ENCODE results near the gene GNG8.

The GNG8 gene

GRCh38 chr19:46635920-46636761 lies at the start of gene GNG8:
Gene GNG8 (minus strand): TSS chr19:46636202. CDS start chr19:46634682, 1,520 bp downstream.
- no peak for DNase-seq (ENCODE audit: low read depth in 2 of 2)

- no peak for DNase-seq (ENCODE audit: low read depth in 2 of 2)
These were observed 49.2 kb upstream of the GNG8 start for GRCh38 chr19:46685189-46685588.

- DNase-seq (ENCODE audit: low read depth in 2 of 2) = peak in 1 of 2 donors; percentile 31
These were observed 42.2 kb upstream of the GNG8 start for GRCh38 chr19:46678110-46678732.

DNA sequence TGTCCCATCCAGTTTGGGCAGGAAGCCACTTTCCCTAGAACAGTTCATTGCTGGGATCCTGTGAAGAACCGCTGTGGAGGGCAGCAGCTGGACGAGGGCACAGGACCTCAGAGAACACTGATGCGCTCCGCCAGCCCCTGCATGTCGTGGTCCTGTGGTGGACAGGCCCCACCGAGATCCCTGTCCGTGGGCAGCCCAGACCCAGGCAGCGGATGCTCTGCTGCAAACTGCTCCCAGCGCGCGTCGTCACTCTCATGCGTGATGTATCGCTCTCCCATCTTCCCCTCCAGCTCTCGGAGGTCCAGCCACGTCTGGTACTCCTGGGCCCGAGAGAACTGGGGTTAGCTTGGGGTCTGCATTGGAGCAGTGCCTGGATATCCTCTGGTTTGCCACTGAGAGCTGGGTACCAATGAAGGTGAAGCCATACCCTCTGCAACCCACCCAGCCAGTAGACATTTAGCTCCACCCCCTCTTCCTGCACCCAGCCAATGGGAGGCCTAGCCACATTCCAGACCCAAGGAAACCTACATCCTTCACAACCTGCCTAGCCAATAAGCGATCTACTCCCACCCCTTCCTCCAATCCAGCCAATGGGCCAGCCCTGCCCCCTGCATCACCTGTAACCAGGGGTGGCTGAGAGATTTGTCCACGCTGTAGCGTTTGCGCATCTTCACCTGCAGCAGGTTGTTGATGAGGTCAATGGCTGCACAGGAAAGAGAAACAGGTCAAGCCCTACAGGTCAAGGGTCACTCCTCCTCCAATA lies 38.6 kb upstream of the GNG8 start:
- no peak for DNase-seq (ENCODE audit: low read depth in 2 of 2)

DNA sequence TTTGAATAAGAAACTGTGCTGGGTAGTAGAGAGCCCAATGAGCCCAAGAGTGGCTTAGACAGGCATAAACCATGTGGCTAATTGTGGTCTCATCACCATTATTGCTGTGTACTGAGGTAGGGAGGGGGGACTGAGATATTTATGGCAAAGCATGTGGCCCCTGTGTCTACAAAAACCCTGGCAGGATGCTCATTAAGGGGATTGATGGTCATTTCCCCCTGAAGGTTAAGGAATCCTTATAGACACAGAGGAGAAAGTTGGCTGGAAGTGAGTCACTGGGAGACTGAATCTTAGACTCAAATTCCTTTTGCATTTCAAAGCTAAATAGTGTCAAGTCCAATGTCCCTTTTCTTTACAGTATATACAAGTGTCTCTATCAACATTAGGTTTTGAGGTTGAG lies 34.8 kb upstream of the GNG8 start:
- DNase-seq (ENCODE audit: low read depth in 2 of 2) = no peak

DNA sequence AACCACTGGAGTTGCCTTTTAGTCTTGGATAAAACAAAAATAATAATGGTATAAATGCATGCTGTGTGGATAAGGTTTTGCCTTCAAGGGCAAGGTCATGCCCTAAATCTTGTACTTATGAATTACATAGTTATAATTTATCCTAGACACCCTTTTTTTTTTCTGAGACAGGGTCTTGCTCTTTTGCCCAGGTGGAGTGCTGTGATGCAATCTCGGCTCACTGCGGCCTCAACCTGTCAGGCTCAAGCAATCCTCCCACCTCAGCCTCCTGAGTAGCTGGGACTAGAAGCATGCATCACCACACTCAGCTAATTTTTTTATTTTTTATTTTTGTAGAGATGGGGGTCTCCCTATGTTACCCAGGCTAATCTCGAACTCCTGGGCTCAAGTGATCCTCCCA lies 32.7 kb upstream of the GNG8 start:
- DNase-seq (ENCODE audit: low read depth in 2 of 2) = no peak

DNA sequence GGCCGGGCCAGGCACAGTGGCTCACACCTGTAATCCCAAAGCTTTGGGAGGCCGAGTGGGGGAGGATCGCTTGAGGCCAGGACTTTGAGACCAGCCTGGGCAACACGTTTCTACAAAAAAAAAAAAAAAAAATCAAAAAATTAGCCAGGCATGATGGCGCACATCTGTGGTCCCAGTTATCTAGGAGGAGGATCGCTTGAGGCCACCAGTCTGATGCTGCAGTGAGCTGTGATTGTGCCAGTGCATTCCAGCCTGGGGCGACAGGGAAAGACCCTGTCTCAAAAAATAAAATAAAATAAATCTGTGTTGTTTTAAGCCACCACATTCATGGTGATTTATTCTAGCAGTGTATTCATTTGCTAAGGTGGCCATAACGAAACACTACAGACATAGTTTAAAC lies 29.1 kb upstream of the GNG8 start:
- DNase-seq (ENCODE audit: low read depth in 2 of 2) = no peak

DNA sequence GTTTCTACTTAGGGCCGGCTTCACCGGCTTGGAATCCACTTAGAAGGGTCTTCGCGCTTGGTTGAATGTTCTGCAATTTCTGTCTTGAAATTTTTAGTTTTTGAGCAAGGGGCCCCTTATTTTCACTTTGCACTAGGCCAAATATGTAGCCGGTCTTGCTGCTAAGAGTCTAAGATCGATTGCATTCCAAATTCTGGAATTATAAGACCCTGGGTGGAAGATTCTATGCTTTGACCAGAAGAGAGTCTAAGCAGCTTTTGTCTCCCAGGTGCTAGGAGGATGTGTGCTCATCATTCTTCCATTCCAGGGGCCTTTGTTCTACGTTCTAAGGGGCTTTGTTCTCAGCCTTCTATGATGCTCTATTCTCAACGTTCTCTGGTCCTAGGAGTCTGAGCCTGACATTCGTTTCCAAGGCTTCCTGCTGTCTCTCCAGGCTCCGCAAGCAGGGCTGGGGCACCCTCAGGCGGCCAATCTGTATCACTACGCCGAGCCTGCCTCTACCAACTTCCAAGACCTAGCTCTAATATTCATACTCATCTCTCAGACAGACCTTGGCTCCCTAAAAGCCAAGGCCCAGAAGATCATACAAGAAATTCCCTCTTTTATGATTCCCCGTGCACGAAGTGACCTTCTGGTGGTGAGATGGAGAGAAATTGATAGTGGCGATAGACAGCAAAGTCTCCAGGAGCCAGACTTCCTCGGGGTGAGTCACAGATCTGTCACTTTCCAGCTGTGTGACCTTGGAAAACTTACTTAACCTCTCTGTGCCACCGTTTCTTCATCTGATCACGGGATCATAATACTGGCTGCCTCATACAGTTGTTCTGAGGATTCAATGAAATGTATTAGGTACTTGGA lies 26.0 kb upstream of the GNG8 start:
- DNase-seq (ENCODE audit: low read depth in 2 of 2) = peak; percentile 46

DNA sequence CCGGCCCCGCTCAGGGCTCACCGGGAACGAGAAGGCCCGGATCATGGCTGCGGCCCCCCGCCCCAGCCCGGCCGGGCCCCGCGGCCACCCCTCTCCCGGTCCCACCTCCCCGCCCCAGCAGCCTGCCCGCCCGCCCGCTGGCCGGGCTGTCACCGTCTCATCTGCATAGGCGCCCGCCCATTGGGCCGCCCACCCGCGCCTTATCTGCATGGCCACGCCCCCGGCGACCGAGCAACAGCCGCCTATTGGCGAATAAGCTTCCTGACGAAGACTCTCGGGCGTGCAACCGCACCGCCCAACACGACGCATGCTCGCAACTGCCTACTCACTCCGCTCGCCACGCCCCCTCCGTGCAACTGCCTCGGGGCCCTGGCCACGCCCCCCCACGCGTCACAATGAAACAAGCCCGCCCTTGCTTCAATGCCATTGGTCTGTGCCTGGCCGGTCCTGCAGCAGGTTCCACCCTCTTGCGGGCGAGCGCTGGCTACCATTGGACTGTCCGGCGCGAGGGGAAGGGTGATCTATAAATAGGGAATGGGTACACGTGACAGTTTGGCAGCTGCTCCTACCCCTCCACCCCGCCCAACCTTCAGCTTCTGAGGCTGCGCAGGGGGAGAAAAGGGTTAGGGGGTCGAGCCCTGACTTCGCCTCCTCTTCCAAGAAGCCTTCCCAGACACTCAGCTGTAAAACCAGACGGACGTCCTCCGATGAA lies 25.2 kb upstream of the GNG8 start, which contains the start of gene DACT3:
TSS of gene DACT3 (minus strand) at position 163 of the 712 bp plus-strand sequence. CDS start at position 45, 118 bp downstream.
- peak; percentile 99 to 100 for DNase-seq (ENCODE audit: low read depth in 2 of 2)

GRCh38 chr19:46660551-46661019 lies 24.6 kb upstream of the GNG8 start:
- DNase-seq (ENCODE audit: low read depth in 2 of 2) = no peak

DNA sequence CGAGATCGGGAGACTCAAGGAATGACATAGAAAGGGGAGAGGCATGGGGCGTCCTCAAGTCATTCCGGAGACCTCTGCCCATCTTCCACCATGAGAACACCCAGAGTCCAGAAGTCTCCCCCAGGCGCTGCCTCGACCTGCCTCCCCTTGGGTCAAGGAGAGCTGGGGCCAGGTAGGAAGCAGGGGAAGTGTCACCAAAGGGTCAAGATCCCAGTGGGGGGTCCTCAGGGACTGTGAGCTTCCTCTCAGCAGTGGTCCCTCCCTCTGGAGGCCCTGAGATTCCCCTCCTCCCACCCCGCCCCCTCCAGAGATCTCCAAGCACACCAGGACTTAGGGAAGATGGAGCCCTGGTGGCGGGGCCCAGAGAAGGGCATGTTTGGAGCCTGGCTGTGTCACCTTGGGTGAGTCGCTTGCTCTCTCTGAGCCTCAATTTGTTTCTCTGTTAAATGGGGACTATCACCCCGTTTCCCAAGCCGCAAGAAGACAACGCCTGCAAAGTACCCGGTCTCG lies 24.1 kb upstream of the GNG8 start:
- DNase-seq (ENCODE audit: low read depth in 2 of 2) = no peak

DNA sequence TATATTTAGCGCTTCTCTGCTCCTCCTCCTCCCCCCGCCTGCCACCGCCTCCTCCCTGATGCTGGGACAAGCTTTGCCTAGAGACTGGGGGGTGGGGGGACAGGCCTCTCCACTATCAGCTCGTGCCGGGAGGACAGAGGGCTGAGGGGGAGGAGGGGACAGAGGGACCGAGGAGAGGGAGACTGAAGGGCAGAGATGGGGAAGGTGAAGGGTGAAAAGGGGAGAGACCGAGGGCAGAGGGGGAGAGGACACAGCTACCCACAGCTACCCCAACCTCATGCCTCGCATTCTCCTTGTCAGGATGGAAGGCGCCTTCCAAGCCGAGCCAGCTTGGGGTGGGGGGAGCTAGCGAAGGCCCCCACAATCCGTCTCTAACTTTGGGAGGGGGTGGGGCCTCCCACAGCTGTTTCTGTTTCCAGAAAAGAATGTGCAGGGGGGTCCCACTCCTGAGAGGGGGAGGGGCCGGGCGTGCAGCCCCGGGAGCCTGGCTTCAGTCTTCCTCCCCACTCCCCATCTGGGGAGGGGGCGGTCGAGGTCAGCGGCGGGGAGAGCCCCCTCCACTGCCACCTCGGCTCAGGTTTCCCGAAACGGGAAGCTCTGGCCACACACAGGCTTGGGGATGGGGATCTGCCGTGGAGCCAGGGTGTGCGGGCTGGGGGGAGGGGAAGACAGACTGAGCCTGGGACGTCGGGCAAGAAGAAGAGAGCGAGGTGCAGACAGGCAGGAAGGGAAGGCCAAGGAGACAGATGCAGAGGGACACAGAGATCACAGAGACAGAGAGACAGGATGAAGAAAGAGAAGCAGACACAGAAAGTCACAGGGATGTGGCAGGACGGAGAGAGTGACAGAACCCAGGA lies 23.4 kb upstream of the GNG8 start:
- no peak for DNase-seq (ENCODE audit: low read depth in 2 of 2)

DNA sequence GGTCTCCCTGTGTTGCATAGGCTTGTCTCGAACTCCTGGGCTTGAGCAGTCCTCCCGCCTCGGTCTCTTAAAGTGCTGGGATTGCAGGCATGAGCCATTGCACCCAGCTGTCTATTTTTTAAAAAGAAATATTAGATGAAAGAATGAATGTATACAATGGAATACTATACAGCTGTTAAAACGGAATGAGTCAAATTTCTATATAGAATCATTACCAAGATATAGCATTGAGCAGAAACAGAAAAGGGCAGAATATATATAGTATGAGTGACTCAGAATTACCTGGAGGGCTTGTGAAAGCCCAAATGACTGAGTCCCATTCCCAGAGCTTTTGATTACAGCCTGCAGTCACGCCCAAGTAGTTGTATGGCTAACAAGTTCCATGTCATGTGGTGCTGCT lies 20.5 kb upstream of the GNG8 start:
- no peak for DNase-seq (ENCODE audit: low read depth in 2 of 2)

GRCh38 chr19:46654621-46655152 lies 18.7 kb upstream of the GNG8 start:
- no peak for DNase-seq (ENCODE audit: low read depth in 2 of 2)

DNA sequence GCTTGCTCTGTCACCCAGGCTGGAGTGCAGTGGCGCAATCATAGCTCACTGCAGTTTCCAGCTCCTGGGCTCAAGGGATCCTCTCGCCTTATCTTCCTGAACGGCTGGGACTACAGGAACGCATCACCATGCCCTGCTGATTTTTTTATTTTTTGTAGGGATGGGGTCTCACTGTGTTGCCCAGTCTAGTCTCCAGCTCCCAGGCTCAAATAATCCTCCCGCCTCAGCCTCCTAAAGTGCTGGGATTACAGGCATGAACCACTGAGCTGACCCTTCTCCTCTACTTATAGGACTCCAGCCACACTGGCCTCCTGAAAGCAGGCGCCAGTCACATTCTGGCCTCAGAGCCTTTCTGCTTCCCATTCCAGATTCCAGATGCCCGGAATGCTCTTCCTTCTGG lies 14.4 kb upstream of the GNG8 start:
- DNase-seq (ENCODE audit: low read depth in 2 of 2) = no peak

- no peak for DNase-seq (ENCODE audit: low read depth in 2 of 2)
These were observed 13.3 kb upstream of the GNG8 start for GRCh38 chr19:46648961-46649960.

DNA sequence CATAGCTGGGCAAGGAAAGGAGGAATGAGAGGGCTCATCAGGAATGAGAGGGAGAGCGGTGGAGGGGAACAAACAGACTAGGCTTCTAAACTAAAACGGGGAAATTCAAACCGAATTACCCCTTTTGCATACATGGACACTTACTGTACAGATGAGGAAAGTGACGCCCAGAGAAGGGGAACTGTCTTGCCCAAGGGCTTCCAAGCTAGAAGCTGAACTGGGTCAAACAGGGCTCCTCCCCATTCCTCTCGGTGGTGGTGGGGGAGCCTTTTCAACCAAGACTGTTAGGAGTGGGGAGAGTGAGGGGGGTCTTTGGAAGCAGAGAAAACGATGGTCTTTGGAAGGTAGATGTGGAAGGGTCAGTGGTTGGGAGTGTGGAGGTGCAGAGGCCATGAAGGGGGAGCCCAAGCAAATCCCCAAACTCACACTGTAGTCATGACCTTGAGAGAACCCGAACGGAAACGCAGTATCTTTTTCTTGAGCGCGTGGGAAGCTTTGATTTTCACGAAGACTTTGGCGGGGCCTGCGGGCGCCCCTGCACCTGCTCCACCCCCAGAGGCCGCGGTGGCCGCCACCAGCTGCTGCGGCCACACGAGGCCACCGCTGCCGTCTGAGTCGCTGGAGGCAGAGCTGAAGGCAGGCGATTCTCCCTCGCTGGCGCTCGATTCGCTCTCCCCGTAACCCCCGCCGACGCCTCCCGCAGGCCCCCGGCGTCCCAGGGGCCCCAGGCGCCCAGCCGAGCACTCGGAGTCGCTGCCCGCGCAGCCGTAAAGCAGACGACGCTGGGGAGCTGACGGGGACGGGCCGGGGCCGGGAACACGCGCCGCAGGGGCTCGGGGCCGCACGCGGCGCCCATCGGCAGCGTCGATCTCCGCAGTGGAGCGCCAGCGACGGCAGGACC lies 12.3 kb upstream of the GNG8 start:
- DNase-seq (ENCODE audit: low read depth in 2 of 2) = no peak
